GM18517 (cell line): ENCODE data around the gene APOBEC3C.
A peak's percentile ranks its signal among the peaks of the same experiment; 100 is the strongest.
"Not testable (repeated sequence)": the region's sequence is repeated elsewhere in the genome, so short reads cannot be mapped to it uniquely, and the experiment has no call there.

ENCODE experiments used
- ATAC-seq: cut with Tn5 transposase; IDR thresholded peaks from one replicate; pipeline ENCODE4 v1.9.1; 2021; ENCODE audit warnings: mild to moderate bottlenecking, moderate library complexity; ENCODE audit not compliant: unreplicated experiment

Gene APOBEC3C

GRCh38 chr22:39013942-39014722 is at the start of gene APOBEC3C:
APOBEC3C (plus strand) TSS chr22:39014257; CDS start chr22:39014363, 106 bp downstream.
- peak; percentile 79 for ATAC-seq

- ATAC-seq: no peak
Observed at GRCh38 chr22:38964306-38964705, 49.8 kb upstream of the APOBEC3C start.

- no peak for ATAC-seq
Observed at GRCh38 chr22:38964989-38965388, 49.1 kb upstream of the APOBEC3C start.

GRCh38 chr22:38965614-38966379 is 48.3 kb upstream of the APOBEC3C start:
- no peak for ATAC-seq

GRCh38 chr22:38966380-38966702 is 47.7 kb upstream of the APOBEC3C start:
- ATAC-seq: no peak

GRCh38 chr22:38966942-38967341 is 47.1 kb upstream of the APOBEC3C start:
- no peak for ATAC-seq

- no peak for ATAC-seq
Observed at GRCh38 chr22:38967451-38968450, 46.3 kb upstream of the APOBEC3C start.

GRCh38 chr22:38968801-38969200 is 45.3 kb upstream of the APOBEC3C start:
- ATAC-seq: no peak

GRCh38 chr22:38970551-38970950 is 43.5 kb upstream of the APOBEC3C start:
- no peak for ATAC-seq

- ATAC-seq: no peak
Observed at GRCh38 chr22:38971202-38971601, 42.9 kb upstream of the APOBEC3C start.

- ATAC-seq: no peak
Observed at GRCh38 chr22:38971791-38972190, 42.3 kb upstream of the APOBEC3C start.

GRCh38 chr22:38972558-38972957 is 41.5 kb upstream of the APOBEC3C start:
- ATAC-seq: no peak

GRCh38 chr22:38973289-38974169 is 40.5 kb upstream of the APOBEC3C start:
- no peak for ATAC-seq

- ATAC-seq: no peak
Observed at GRCh38 chr22:38974170-38974825, 39.8 kb upstream of the APOBEC3C start.

GRCh38 chr22:38974826-38975175 is 39.3 kb upstream of the APOBEC3C start:
- no peak for ATAC-seq

GRCh38 chr22:38977289-38977688 is 36.8 kb upstream of the APOBEC3C start:
- ATAC-seq: not testable (repeated sequence)

GRCh38 chr22:38980587-38980986 is 33.5 kb upstream of the APOBEC3C start:
- not testable (repeated sequence) for ATAC-seq

- no peak for ATAC-seq
Observed at GRCh38 chr22:38981005-38981991, 32.8 kb upstream of the APOBEC3C start.
